ENCODE measurements around the gene ADCY10. TPM values are rescaled to one million over a fixed set of nuclear protein-coding genes. Genes with fewer than 3 reads are reported as not detected.

Gene ADCY10
- total RNA-seq, 1 donor from 2014 or later: 0.27 TPM

- Mint-ChIP-seq H3K4me1 (ENCODE audit: low read depth, unreplicated experiment) (no peaks in the 10 kb centered on the region), H3K4me3 (ENCODE audit: unreplicated experiment) (no peak overlapping the region)
- H3K4me2 ChIP-seq (ENCODE audit: low read length): no peak overlapping the region
Observed at GRCh38 chr1:167861664-167862381, 52.1 kb downstream of the ADCY10 start.

GRCh38 chr1:167860231-167860923 lies 53.6 kb downstream of the ADCY10 start:
- Histone ChIP-seq H3K4me3 (ENCODE audit: insufficient read depth, low read depth, low read length) (no peak overlapping the region), H3K9me3 (ENCODE audit: insufficient read depth, low read depth, low read length) (no peaks in the 10 kb centered on the region), H3K27ac (ENCODE audit: low read depth, low read length) (no peak overlapping the region), H3K9ac (ENCODE audit: low read length) (no peak overlapping the region), H4K20me1 (ENCODE audit: insufficient read depth, low read length) (no peaks in the 10 kb centered on the region), H3K27me3 (ENCODE audit: insufficient read depth, low read length) (no peaks in the 10 kb centered on the region), H3K4me1 (ENCODE audit: insufficient read depth, low read length) (no peaks in the 10 kb centered on the region), H3K79me2 (ENCODE audit: insufficient read depth, low read length) (no peaks in the 10 kb centered on the region), H2AFZ (ENCODE audit: low read depth, low read length) (no peak overlapping the region), H3K36me3 (ENCODE audit: insufficient read depth, low read length) (no peaks in the 10 kb centered on the region), H3K4me2 (ENCODE audit: low read length) (no peak overlapping the region)
- TF ChIP-seq EZH2 (IDR thresholded peaks at IDR 0.05; ENCODE audit: insufficient read depth, low read length): no peak
- TF ChIP-seq, protein P1, sequence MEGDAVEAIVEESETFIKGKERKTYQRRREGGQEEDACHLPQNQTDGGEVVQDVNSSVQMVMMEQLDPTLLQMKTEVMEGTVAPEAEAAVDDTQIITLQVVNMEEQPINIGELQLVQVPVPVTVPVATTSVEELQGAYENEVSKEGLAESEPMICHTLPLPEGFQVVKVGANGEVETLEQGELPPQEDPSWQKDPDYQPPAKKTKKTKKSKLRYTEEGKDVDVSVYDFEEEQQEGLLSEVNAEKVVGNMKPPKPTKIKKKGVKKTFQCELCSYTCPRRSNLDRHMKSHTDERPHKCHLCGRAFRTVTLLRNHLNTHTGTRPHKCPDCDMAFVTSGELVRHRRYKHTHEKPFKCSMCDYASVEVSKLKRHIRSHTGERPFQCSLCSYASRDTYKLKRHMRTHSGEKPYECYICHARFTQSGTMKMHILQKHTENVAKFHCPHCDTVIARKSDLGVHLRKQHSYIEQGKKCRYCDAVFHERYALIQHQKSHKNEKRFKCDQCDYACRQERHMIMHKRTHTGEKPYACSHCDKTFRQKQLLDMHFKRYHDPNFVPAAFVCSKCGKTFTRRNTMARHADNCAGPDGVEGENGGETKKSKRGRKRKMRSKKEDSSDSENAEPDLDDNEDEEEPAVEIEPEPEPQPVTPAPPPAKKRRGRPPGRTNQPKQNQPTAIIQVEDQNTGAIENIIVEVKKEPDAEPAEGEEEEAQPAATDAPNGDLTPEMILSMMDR (IDR thresholded peaks at IDR 0.05; ENCODE audit: insufficient read depth, low read depth, low read length): no peak
- peaks cover 3% of the 10 kb centered on the region for H3K9me3 Mint-ChIP-seq (ENCODE audit: unreplicated experiment)
- peaks cover 2% of the 10 kb centered on the region for H3K27me3 Mint-ChIP-seq (ENCODE audit: low read depth, unreplicated experiment)
- no peak overlapping the region for H3K27ac Mint-ChIP-seq (ENCODE audit: unreplicated experiment)
- FAIRE-seq: no peak
- H3K36me3 Mint-ChIP-seq (ENCODE audit: low read depth, unreplicated experiment): peaks cover 4% of the 10 kb centered on the region
- peak; percentile 7 for DNase-seq (ENCODE audit: low read depth)
- H3K4me1 Mint-ChIP-seq (ENCODE audit: low read depth, unreplicated experiment): no peaks in the 10 kb centered on the region
- H3K4me3 Mint-ChIP-seq (ENCODE audit: unreplicated experiment): no peak overlapping the region

More at GRCh38 chr1:167861664-167862381, 52.1 kb downstream of the ADCY10 start:
- no peak overlapping the region for H3K4me3 ChIP-seq (ENCODE audit: insufficient read depth, low read depth, low read length)
- Mint-ChIP-seq H3K27me3 (ENCODE audit: low read depth, unreplicated experiment) (no peaks in the 10 kb centered on the region), H3K36me3 (ENCODE audit: low read depth, unreplicated experiment) (peaks cover 4% of the 10 kb centered on the region), H3K9me3 (ENCODE audit: unreplicated experiment) (peaks cover 3% of the 10 kb centered on the region), H3K27ac (ENCODE audit: unreplicated experiment) (no peak overlapping the region)
- no peaks in the 10 kb centered on the region for H4K20me1 ChIP-seq (ENCODE audit: insufficient read depth, low read length)
- H3K9ac ChIP-seq (ENCODE audit: low read length): no peak overlapping the region
- no peak overlapping the region for H3K27ac ChIP-seq (ENCODE audit: low read depth, low read length)
- no peaks in the 10 kb centered on the region for H3K9me3 ChIP-seq (ENCODE audit: insufficient read depth, low read depth, low read length)
- no peaks in the 10 kb centered on the region for H3K79me2 ChIP-seq (ENCODE audit: insufficient read depth, low read length)
- TF ChIP-seq EZH2 (IDR thresholded peaks at IDR 0.05; ENCODE audit: insufficient read depth, low read length): no peak
- TF ChIP-seq, protein P1 (IDR thresholded peaks at IDR 0.05; ENCODE audit: insufficient read depth, low read depth, low read length): no peak
- H3K36me3 ChIP-seq (ENCODE audit: insufficient read depth, low read length): no peaks in the 10 kb centered on the region
- H2AFZ ChIP-seq (ENCODE audit: low read depth, low read length): no peak overlapping the region
- H3K4me1 ChIP-seq (ENCODE audit: insufficient read depth, low read length): no peaks in the 10 kb centered on the region
- H3K27me3 ChIP-seq (ENCODE audit: insufficient read depth, low read length): no peaks in the 10 kb centered on the region
- FAIRE-seq (no peak), DNase-seq (ENCODE audit: low read depth) (no peak)
